Thoracic aorta (tissue), 2 donors: ENCODE data around the gene RBM33. TPM values are rescaled to one million over a fixed set of nuclear protein-coding genes. Genes with fewer than 3 reads are reported as not detected.

Experiments
- ATAC-seq: fragments of 150-250 bp; one replicate; pipeline ENCODE4 v1.8.0; 2017; ENCODE audit warnings: low read depth; ENCODE audit not compliant: insufficient number of reproducible peaks, low FRiP score
- DNase-seq: peaks from one replicate; pipeline ENCODE4 v3.0.0-alpha.2; 2020; ENCODE audit warnings: low spot score
- H3K27ac ChIP-seq, 2 donors: fragments of 200-600 bp; sonication (generic); 1 replicate in 1 of 2; 2 replicates in 1 of 2; pipeline ENCODE4 v1.5.1; 2016; ENCODE audit warnings: mild to moderate bottlenecking in 2 of 2, moderate library complexity in 2 of 2
- H3K27me3 ChIP-seq: fragments of 200-600 bp; sonication (generic); replicated peaks from 2 replicates; pipeline ENCODE4 v1.6.0; 2016; ENCODE audit warnings: mild to moderate bottlenecking; ENCODE audit not compliant: insufficient read depth
- H3K36me3 ChIP-seq: fragments of 200-600 bp; sonication (generic); one replicate; pipeline ENCODE4 v1.5.1; 2016
- H3K4me1 ChIP-seq, 2 donors: fragments of 200-600 bp; sonication (generic); 1 replicate in 1 of 2; 2 replicates in 1 of 2; pipeline versions ENCODE4 v1.5.1 to v1.6.0; 2016; ENCODE audit warnings: low read depth in 2 of 2, mild to moderate bottlenecking in 1 of 2; ENCODE audit not compliant: control insufficient read depth in 1 of 2
- H3K4me3 ChIP-seq: fragments of 200-600 bp; sonication (generic); 2 replicates; pipeline ENCODE4 v1.5.1; 2016; ENCODE audit warnings: mild to moderate bottlenecking
- H3K9me3 ChIP-seq: fragments of 200-600 bp; sonication (generic); 2 replicates; pipeline ENCODE4 v1.5.1; 2016
- total RNA-seq, 2 donors: library from RNA; depleted of rRNA; stranded (reverse); fragments of >200 nt; gene quantifications; one replicate each; pipeline versions ENCODE4 v1.1.0 to v1.2.3, GENCODE V29; 2016
- TF ChIP-seq, protein P1 (sequence below): fragments of 200-600 bp; sonication (generic); IDR thresholded peaks from one replicate; pipeline ENCODE4 v1.5.1; 2019; ENCODE audit warnings: antibody characterized with exemption

RBM33 gene
- total RNA-seq, 2 donors from 2014 or later, result 64.6 to 80.3 TPM

GRCh38 chr7:155769701-155770100 lies 125.2 kb downstream of the RBM33 start:
- ATAC-seq (no peak), DNase-seq (no peak)
- TF ChIP-seq, protein P1, sequence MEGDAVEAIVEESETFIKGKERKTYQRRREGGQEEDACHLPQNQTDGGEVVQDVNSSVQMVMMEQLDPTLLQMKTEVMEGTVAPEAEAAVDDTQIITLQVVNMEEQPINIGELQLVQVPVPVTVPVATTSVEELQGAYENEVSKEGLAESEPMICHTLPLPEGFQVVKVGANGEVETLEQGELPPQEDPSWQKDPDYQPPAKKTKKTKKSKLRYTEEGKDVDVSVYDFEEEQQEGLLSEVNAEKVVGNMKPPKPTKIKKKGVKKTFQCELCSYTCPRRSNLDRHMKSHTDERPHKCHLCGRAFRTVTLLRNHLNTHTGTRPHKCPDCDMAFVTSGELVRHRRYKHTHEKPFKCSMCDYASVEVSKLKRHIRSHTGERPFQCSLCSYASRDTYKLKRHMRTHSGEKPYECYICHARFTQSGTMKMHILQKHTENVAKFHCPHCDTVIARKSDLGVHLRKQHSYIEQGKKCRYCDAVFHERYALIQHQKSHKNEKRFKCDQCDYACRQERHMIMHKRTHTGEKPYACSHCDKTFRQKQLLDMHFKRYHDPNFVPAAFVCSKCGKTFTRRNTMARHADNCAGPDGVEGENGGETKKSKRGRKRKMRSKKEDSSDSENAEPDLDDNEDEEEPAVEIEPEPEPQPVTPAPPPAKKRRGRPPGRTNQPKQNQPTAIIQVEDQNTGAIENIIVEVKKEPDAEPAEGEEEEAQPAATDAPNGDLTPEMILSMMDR, result no peak
- Histone ChIP-seq H3K9me3 (no peaks in the 10 kb centered on the region), H3K4me1 (no peaks in the 10 kb centered on the region), H3K4me3 (no peak overlapping the region), H3K27me3 (no peaks in the 10 kb centered on the region), H3K36me3 (peaks cover 26% of the 10 kb centered on the region), H3K27ac (no peak overlapping the region)

DNA sequence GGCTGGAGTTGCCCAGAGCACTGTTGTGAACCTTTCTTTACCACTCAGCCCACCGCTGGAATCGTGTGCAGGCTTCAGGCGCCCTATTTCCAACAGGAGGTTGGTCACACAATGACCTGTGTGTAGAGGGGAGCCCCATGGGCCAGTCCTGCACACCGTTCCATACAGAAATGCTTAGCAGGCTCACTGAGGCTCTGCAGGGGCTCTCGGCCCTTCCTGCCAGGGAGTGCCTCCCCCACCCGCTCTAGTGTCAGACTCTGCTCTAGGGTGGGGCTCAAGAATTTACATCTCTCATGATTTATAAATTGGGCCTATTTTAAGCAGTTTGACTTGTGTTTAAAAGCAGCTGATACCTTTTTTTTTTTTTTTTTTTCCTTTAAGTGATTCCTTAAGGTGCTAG lies 125.8 kb downstream of the RBM33 start:
- Histone ChIP-seq H3K27ac (no peak overlapping the region), H3K36me3 (peaks cover 25% of the 10 kb centered on the region), H3K4me1 (no peaks in the 10 kb centered on the region), H3K9me3 (no peaks in the 10 kb centered on the region), H3K4me3 (no peak overlapping the region), H3K27me3 (no peaks in the 10 kb centered on the region)
- TF ChIP-seq, protein P1, result no peak
- DNase-seq, result no peak
- no peak for ATAC-seq

- Histone ChIP-seq H3K27me3 (no peaks in the 10 kb centered on the region), H3K4me3 (no peak overlapping the region), H3K36me3 (peaks cover 36% of the 10 kb centered on the region), H3K9me3 (no peaks in the 10 kb centered on the region), H3K27ac (no peak overlapping the region), H3K4me1 (no peaks in the 10 kb centered on the region)
- no peak for ATAC-seq
- DNase-seq, result no peak
- TF ChIP-seq, protein P1, result no peak
Observed at GRCh38 chr7:155773531-155773930, 129.1 kb downstream of the RBM33 start.

DNA sequence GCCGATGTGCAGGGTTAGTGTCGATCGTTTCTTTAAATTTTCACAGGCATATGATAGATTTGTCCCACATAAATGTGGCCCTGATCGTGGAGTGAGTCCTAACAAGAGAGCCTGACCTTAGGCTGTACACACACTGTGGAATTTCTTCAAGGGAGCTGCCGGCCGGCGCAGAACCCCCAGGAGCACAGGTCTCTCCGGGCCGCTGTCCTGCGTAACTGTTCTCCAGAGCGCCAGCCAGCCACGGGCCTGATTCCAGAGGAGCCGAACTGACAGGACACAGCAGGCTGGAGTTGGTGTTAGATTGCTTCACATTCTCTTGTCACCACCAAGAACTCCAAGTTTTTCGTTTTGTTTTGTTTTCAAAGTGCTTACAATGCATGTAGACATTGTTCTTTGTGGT lies 130.5 kb downstream of the RBM33 start:
- Histone ChIP-seq H3K4me1 (no peaks in the 10 kb centered on the region), H3K27ac (no peak overlapping the region), H3K4me3 (no peak overlapping the region), H3K27me3 (no peaks in the 10 kb centered on the region), H3K9me3 (no peaks in the 10 kb centered on the region), H3K36me3 (peaks cover 30% of the 10 kb centered on the region)
- no peak for DNase-seq
- TF ChIP-seq, protein P1, result no peak
- ATAC-seq, result no peak

- no peak for DNase-seq
- Histone ChIP-seq H3K9me3 (no peaks in the 10 kb centered on the region), H3K36me3 (peaks cover 24% of the 10 kb centered on the region), H3K27ac (no peak overlapping the region), H3K4me1 (no peaks in the 10 kb centered on the region), H3K27me3 (no peaks in the 10 kb centered on the region), H3K4me3 (no peak overlapping the region)
- ATAC-seq, result no peak
- TF ChIP-seq, protein P1, result no peak
Observed at GRCh38 chr7:155775691-155776090, 131.2 kb downstream of the RBM33 start.
